Measurements from ENCODE around the gene STRN.
"Not testable (repeated sequence)": the region's sequence is repeated elsewhere in the genome, so short reads cannot be mapped to it uniquely, and the experiment has no call there.

DNA sequence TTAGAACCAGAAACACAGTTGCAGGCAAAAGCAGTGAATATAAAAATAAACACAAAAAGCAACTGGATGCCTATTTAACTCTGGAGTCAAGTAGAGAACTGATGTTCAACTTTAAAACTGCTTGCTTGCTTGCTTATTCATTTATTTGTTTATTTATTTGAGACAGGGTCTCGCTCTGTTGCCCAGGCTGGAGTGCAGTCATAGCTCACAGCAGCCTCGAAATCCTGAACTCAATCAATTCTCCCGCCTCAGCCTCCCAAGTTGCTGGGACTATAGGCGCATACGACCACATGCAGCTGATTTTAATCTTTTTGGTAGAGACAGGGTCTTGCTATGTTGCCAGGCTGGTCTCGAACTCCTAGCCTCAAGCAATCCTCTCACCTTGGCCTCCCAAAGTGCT, 34.6 kb downstream of the STRN start:
- TF ChIP-seq, protein P1, sequence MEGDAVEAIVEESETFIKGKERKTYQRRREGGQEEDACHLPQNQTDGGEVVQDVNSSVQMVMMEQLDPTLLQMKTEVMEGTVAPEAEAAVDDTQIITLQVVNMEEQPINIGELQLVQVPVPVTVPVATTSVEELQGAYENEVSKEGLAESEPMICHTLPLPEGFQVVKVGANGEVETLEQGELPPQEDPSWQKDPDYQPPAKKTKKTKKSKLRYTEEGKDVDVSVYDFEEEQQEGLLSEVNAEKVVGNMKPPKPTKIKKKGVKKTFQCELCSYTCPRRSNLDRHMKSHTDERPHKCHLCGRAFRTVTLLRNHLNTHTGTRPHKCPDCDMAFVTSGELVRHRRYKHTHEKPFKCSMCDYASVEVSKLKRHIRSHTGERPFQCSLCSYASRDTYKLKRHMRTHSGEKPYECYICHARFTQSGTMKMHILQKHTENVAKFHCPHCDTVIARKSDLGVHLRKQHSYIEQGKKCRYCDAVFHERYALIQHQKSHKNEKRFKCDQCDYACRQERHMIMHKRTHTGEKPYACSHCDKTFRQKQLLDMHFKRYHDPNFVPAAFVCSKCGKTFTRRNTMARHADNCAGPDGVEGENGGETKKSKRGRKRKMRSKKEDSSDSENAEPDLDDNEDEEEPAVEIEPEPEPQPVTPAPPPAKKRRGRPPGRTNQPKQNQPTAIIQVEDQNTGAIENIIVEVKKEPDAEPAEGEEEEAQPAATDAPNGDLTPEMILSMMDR (IDR thresholded peaks at IDR 0.05): not testable (repeated sequence)
- TF ChIP-seq POLR2A (IDR thresholded peaks at IDR 0.05): not testable (repeated sequence)

Measured in esophagus squamous epithelium (tissue), 4 donors.